ENCODE results near the gene MMP25. TPM values are rescaled to one million over a fixed set of nuclear protein-coding genes. Genes with fewer than 3 reads are reported as not detected.
A peak's percentile ranks its signal among the peaks of the same experiment; 100 is the strongest.

MMP25 gene
- total RNA-seq, 1 experiment from 2014 or later: 0.80 TPM

DNA sequence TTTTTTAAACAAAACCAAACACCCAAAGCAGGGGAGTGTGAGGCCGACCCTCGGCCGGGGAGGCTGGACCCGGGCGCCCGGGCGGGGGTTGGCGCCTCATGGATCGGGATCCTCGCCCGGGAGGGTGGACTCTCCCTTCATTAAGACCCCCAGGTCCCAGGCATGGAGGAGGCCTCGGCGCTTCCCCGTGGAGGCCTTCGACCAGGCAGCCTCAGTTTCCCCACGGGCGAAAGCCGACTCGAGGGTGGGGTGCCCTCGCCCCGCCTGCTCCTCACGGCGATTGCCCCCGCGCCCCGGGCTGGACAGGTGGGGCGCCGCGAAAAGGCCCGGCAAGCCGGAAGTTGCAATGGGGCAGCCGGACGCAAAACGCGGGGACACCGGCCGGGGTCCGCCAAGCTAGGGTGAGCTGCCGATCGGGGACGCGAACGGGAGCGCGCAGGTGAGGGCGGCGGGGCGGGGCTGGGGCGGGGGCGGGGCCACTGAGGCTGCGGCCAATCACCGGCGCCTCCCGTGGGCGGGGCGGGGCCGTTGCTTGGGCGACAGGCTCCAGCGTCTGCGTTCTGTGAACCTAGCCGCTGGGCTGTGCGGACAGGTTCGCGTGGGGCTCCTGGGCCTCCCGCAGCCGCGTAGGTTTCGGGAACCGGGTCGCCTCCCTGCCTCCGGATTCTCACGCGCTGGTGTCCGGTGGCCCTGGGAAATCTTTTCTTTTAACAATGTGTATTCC, 60.0 kb downstream of the MMP25 start:
- H3K27me3 ChIP-seq (replicated peaks; ENCODE audit: insufficient read depth, low read depth, low read length, poor library complexity): no peaks in the 10 kb centered on the region
- no peak for TF ChIP-seq EZH2 (IDR thresholded peaks at IDR 0.05; ENCODE audit: borderline replicate concordance, low read depth, low read length, poor library complexity, severe bottlenecking)
- TF ChIP-seq, protein P1, sequence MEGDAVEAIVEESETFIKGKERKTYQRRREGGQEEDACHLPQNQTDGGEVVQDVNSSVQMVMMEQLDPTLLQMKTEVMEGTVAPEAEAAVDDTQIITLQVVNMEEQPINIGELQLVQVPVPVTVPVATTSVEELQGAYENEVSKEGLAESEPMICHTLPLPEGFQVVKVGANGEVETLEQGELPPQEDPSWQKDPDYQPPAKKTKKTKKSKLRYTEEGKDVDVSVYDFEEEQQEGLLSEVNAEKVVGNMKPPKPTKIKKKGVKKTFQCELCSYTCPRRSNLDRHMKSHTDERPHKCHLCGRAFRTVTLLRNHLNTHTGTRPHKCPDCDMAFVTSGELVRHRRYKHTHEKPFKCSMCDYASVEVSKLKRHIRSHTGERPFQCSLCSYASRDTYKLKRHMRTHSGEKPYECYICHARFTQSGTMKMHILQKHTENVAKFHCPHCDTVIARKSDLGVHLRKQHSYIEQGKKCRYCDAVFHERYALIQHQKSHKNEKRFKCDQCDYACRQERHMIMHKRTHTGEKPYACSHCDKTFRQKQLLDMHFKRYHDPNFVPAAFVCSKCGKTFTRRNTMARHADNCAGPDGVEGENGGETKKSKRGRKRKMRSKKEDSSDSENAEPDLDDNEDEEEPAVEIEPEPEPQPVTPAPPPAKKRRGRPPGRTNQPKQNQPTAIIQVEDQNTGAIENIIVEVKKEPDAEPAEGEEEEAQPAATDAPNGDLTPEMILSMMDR (conservative IDR thresholded peaks at IDR 0.05; ENCODE audit: low read depth, low read length): no peak
- no peaks in the 10 kb centered on the region for H3K9me3 ChIP-seq (ENCODE audit: low read depth, low read length, poor library complexity, severe bottlenecking)
- intact Hi-C loops (cut with micrococcal nuclease; ENCODE audit: unreplicated experiment): no loop called here
- POLR2A ChIA-PET (ENCODE audit: low non-redundant PET): interaction anchor here (0.6 kb wide), 2 partner anchors 531 to 1496 kb away, joined by 5 to 6 read pairs; no protein-coding TSS in a partner anchor
- H3K4me3 ChIP-seq (ENCODE audit: low read depth, low read length, poor library complexity, severe bottlenecking): peak overlapping the region; percentile 74
- DNase-seq (ENCODE audit: low spot score): peak; percentile 93
- H3K4me1 ChIP-seq (ENCODE audit: insufficient read depth, low read length, poor library complexity, severe bottlenecking): peaks cover 8% of the 10 kb centered on the region
- CTCF ChIA-PET: interaction anchor here (1.1 kb wide), 1 partner anchor 23 kb away, joined by 10 read pairs; no protein-coding TSS in a partner anchor
- no peaks in the 10 kb centered on the region for H3K36me3 ChIP-seq (ENCODE audit: insufficient read depth, low read length, poor library complexity, severe bottlenecking)
- H3K27ac ChIP-seq (ENCODE audit: low read depth, low read length, poor library complexity, severe bottlenecking): peak overlapping the region; percentile 77
- BruUV-seq (replicated peaks): no TSS peak

Other genes with a start within 250 kb of the MMP25 start
- gene PRSS41, start 248.1 kb upstream of the MMP25 start, total RNA-seq (2021): not detected in 2 replicates
- not detected in 2 replicates for gene PRSS21, start 229.3 kb upstream of the MMP25 start, total RNA-seq (2021)
- not detected in 2 replicates for gene ZG16B, start 216.3 kb upstream of the MMP25 start, total RNA-seq (2021)
- not detected in 2 replicates for gene PRSS22, start 188.4 kb upstream of the MMP25 start, total RNA-seq (2021)
- 23.9 and 28.5 TPM in 2 replicates for gene FLYWCH2, start 163.3 kb upstream of the MMP25 start, total RNA-seq (2021)
- 46.8 and 47.0 TPM in 2 replicates for gene FLYWCH1, start 134.6 kb upstream of the MMP25 start, total RNA-seq (2021)
- gene KREMEN2, start 82.3 kb upstream of the MMP25 start, total RNA-seq (2021): 0.49 and 1.6 TPM in 2 replicates
- gene PAQR4, start 77.2 kb upstream of the MMP25 start, total RNA-seq (2021): 46.5 and 49.7 TPM in 2 replicates
- gene PKMYT1, start 66.1 kb upstream of the MMP25 start, total RNA-seq (2021): 120 and 128 TPM in 2 replicates
- gene CLDN9, start 33.6 kb upstream of the MMP25 start, total RNA-seq (2021): not detected in 2 replicates
- 0.21 and 0.31 TPM in 2 replicates for gene CLDN6, start 28.4 kb upstream of the MMP25 start, total RNA-seq (2021)
- gene TNFRSF12A, start 26.2 kb upstream of the MMP25 start, total RNA-seq (2021): 23.7 and 39.5 TPM in 2 replicates
- gene HCFC1R1, start 22.6 kb upstream of the MMP25 start, total RNA-seq (2021): 46.6 and 51.4 TPM in 2 replicates
- gene THOC6, start 22.5 kb upstream of the MMP25 start, total RNA-seq (2021): 52.5 and 59.3 TPM in 2 replicates
- gene BICDL2, start 9.6 kb upstream of the MMP25 start, total RNA-seq (2021): not detected in 2 replicates
- gene IL32, start 19.1 kb downstream of the MMP25 start, total RNA-seq (2021): 4.5 and 7.7 TPM in 2 replicates
- gene ZSCAN10, start 52.7 kb downstream of the MMP25 start, total RNA-seq (2021): not detected in 2 replicates
- 16.8 and 19.0 TPM in 2 replicates for gene ZNF205, start 66.0 kb downstream of the MMP25 start, total RNA-seq (2021)
- 16.0 and 16.1 TPM in 2 replicates for gene ZNF213, start 88.5 kb downstream of the MMP25 start, total RNA-seq (2021)
- not detected in 2 replicates for gene OR1F1, start 141.6 kb downstream of the MMP25 start, total RNA-seq (2021)
- gene ZNF200, start 188.6 kb downstream of the MMP25 start, total RNA-seq (2021): 10.8 and 13.0 TPM in 2 replicates
- not detected in 2 replicates for gene MEFV, start 210.1 kb downstream of the MMP25 start, total RNA-seq (2021)
- gene ZNF263, start 236.9 kb downstream of the MMP25 start, total RNA-seq (2021): 30.0 and 34.8 TPM in 2 replicates

Data from A673 (cell line).